Middle frontal gyrus (tissue), 1 donor: ENCODE measurements around the gene GPR137B.
"Not testable (repeated sequence)": the region's sequence is repeated elsewhere in the genome, so short reads cannot be mapped to it uniquely, and the experiment has no call there.

Source experiments
- DNase-seq: peaks from one replicate; pipeline ENCODE4 v3.0.0-alpha.2; 2015; ENCODE audit warnings: low spot score; ENCODE audit errors: extremely low spot score

GPR137B gene

DNA sequence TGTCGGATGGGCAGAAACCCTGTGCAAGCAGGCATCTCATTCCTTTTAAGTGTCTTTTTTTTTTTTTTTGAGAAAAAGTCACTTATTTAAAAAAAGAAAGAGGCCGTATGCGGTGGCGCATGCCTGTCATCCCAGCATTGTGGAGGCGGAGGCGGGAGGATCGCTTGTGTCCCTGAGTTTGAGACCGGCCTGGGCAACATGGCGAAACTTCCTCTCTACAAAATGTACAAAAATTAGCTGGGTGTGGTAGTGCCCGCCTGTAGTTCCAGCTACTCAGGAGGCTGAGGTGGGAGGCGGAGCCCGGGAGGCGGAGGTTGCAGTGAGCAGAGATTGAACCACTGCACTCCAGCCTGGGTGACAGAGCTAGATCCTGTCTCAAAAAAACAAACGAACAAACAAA, 1.7 kb downstream of the GPR137B start:
- no peak for DNase-seq

DNA sequence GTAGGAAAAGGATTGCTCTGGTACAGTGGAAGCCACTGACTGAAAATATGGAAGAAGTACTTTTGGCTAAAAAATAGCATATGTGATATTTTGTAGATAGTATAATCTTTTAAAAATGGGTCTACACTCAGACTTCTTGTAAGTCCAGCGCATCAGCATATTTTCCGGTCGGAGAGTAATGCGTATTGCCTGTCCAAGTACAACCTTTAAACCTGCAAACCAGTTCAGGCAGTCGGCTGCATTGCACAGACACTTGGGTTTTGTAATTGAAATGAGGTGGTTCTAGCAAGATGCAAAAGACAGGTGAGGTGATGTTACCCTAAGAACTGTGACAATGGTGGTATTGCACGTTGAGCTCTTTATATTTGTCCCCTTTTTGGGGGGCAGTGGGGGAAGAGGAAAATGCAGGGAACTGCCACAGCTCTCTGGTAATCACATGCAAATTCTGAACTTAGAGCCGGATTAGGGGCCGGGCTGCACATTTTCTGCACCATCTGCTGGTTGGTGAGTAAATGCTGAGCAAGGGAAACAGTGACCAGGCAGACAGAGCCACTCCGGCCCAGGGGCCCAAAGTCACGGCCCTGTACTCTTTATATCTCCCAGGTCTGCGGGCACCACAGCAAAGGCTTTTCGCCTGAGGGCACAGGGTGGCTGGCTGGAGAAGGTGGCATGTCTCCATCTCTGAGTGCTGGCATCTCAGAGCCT, 2.3 kb downstream of the GPR137B start:
- DNase-seq = no peak

DNA sequence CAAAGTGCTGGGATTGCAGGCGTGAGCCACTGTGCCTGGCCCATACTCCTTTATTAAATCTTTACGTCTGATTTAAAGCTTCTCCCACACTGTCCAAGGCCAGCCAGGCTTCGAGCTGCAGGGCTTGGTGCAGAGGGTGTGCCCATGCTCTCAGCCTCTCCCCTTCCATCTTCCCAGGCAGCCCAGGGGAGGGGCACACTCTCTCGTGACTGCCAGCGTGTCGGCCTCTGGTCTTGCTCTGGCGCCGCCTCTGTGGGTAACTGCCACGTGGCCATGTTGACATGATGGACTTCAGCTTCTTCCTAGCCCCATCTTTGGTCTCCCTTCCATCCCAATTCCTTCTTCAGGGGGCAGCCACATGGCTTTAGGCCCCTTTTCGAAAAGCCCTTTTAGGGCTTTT, 4.7 kb downstream of the GPR137B start:
- no peak for DNase-seq

DNA sequence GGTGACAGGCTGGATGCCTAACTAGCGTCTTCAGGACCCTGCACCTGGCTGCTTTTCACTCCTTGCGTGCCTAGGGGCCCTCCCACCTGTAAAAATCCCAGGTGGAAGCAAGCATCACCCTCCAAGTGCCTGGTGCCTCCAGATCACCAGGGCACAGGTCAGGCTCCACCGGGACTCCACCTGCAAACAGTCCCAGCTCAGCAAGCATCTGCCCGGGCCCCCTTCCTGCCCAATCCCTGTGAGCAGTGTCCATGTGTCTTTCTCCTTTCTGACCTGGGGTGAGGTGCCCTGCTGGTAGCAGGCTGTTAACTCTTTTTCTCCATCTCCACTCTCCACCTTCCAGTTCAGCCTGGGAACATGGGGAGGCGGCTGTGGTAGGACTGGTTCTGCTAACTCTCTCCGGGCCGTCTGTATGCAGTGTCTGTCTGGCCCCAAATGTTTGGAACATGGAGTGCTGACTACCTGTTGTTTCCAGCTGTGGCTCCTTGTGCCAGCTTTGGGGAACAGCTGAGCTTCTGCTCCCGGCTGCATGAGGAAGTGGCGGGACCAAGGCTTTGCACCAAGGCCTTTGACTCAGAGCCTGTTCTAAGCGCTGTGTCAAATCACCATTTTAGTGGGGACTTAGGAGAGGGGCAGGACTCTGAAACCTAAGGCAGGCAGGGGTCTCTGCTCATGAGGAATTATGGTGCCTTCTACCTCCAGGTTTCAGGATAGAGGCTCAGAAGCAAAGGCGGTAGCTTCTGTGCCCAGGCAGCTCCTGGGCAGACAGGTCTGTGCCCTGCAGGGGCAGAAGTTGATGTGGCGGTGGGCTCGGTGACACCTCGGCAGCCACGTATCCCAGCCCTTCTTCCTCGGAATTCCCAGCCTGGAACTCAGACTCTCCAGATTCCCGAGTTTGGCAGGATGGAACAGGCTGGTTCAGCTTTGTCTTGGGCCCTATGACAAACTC, 5.5 kb downstream of the GPR137B start:
- no peak for DNase-seq

DNA sequence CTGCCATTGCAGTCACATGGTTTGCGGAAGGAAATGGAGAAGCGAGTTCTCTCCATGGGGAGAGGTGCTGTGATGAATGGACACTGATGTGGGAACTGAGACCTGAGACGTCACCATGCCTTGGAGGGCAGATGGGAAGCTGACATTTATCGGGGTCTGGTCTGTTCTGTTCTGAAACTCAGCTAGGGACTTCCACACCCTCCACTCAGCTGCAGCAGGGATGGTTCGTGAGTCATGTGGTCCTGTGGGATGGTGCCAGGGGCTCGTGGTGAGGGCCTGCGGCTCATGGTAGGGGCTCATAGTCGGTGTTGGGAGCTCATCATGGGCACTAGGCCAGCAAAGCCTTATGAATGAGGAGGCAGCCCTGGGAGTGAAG, 6.1 kb downstream of the GPR137B start:
- DNase-seq = no peak

- DNase-seq = no peak
Measured at GRCh38 chr1:236149003-236149595, 6.8 kb downstream of the GPR137B start.

GRCh38 chr1:236149696-236150228, 7.4 kb downstream of the GPR137B start:
- DNase-seq = no peak

- no peak for DNase-seq
Measured at GRCh38 chr1:236150311-236150955, 8.1 kb downstream of the GPR137B start.

DNA sequence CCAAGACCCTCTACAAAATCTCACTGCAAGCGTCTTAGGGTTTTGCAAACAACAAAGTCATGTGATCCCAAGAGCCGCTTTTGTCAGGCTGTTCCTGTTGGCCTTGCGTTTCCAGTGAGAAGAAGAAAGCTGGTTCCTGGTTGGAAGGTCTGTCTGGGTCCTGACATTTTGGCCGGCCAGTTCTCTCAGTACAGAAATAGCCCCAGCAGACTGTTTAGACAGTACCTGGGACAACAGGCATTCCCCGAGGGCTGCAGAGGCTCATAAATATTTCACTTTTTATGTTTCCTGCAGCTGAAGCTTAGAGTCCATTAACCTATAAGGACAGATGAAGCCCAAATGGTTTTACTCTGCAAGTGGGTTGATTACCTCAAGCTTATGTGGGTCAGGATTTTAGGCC, 8.6 kb downstream of the GPR137B start:
- no peak for DNase-seq

DNA sequence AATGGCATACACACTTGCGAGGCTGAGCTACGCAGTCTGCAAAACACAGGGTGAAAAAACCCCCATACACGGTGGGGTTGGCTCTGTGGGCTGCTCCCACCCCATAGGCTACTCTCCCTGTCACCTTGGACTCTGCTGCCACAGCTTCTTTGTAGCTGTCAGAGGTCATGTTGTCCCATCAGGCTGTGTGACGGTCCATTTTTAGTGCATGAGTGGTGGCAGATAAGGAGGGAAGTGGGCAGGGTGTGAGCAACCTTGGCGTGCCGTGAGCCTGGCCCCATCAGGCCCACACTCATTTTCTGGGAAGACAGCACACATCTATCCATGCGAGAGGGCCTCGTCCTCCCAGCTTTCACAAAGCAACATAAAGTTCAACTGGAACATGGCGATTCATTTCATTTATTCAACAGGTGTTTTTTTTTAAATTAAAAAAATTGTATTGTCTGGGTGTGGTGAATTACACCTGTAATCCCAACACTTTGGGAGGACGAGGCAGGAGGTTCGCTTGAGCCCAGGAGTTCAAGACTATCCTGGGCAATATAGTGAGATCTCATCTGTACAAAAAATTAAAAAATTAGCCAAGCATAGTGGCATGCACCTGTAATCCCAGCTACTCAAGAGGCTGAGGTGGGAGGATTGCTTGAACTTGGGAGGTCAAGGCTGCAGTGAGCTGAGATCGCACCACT, 9.5 kb downstream of the GPR137B start:
- no peak for DNase-seq

- no peak for DNase-seq
Measured at GRCh38 chr1:236154126-236154525, 11.8 kb downstream of the GPR137B start.

DNA sequence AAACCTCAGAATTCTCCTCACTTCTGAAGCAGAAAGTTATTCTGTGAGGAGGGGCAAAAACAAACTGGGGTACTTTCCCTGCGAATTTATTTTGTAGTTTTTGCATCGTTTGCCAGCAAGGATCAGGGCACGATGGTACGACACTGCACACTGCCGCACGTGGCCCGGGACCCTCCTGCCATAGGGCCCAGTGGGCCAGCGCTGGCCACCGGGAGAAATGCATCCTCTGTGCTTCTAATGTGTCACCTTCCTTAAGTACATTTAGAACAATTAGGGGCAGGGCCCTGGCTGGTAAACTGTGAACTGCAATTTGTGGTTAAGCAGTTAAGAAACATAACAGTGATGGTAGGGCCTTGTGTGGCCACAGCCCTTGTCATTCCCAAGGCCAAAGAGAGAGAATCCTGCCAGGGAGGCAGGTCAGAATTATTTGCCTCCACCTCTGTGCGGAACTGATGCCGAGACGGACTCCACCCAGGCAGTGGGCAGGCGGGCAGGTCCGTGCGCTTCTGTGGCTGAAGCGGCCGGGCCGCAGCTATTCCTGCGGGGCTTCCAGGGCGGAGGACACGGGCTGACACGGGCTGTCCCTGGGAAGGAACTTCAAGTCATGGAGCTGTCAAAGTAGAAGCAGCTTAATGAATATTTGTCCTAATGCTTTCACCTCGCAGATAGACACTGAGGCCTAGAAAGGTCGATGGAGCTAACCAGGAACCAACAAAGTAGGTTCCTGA, 12.5 kb downstream of the GPR137B start:
- DNase-seq = no peak

DNA sequence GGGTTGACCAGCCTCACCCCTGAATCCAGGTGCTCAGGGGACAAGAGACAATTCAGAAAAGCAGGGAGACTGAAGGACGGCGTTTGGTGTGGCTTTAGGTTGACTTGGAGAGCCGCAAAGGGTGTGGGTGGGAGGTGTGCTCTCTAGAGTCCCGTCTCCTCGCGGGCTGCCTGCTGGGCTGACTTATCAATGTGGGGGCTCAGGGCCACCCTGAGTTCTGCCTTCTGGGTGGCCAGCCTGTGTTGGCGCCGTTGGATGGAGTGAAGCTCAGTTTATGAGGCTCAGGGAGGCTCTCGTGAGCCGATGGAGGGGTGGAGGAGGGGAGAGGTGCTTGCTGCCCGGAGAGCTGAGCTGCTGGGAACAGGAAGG, 13.0 kb downstream of the GPR137B start:
- DNase-seq = no peak

GRCh38 chr1:236155841-236156503, 13.6 kb downstream of the GPR137B start:
- no peak for DNase-seq

DNA sequence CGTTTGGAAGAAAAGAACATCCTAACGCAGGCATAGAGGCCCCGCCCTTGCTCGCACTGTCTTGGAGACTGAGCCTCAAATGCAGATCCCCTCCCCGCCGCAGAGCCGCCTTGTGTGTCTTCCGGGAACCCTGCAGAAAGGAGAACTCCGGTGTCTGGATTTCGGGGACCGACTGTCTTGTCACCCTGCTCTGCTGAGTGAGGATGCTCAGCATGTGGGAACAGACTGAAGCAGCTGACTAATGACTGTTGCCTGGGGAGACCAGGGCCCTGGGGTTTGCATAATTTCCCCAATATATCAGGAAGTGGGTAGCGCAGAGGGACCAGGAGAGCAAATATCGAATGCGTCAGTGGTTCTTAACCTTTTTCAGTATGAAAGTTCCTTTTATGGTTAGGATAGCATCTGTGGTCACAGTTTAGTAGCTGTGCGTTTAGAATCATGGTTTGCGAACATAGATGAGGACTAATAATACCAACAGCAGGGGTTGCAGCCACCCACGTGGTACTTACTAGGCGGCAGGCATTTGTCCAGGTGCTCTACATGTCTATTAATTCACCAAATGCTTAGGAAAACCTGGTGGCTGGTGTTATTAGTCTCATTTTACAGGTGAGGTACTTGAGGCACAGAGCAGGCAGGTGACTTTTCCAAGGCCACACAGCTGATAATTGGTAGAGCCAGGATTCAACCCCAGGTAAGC, 14.3 kb downstream of the GPR137B start:
- DNase-seq = no peak

GRCh38 chr1:236158072-236158471, 15.7 kb downstream of the GPR137B start:
- not testable (repeated sequence) for DNase-seq

DNA sequence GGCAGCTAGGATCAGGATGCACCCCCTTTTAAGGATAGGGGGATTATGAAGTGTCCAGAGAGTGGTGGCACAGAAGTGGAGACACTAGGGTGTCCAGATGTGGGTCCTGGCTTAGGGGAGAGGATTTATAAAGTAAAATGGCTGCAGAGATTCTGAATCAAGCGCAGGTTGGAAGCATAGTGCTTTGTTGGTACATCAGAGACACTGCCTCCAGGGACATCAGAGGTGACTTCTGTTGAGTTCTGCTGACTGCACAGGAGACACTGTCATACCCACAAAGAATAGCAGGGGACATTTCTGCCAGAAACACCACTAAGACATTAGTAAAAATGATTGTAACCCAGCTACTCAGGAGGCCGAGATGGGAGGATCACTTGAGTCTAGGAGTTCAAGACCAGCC, 16.4 kb downstream of the GPR137B start:
- no peak for DNase-seq

DNA sequence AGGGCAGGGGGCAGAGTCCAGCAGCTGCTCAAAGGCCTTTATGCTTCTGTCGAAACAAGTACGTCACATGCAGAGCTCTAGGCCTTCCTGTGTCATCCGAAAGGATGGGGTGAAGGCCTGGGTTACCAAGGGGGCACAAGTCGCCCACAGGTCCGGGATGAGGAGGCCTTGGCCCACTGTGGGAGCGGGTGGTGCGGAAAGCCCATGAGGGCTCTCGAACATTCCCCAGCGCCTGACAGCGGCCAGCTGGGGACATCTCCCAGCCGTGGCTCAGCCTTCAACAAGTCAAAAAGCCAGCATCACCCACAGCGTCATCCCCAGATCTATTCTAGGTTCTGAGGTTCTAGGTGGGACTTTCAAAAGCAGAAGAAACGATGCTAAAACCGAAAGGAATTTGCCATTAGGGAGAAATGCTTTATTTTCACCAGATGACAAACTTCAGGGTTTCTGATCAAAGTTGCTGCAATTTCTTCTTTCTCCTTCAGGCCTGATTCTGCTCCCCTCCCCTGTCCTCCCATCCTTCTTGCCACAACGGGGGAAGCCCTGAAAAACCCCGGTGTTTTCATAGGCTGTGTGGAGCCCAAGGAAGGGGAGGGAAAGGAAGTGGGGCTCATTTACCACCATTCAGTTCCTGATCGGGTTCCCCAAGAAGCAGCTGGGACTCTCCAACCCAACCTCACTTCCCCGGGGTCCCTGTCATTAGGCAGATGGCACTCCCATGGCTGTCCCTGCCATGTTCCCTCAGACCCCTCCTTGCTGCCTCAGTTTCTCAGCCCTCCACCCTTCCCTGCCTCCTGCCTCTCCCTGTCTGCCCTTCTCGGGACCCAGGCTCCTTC, 17.6 kb downstream of the GPR137B start:
- DNase-seq = no peak
